Inflammatory macrophage treated with lipopolysaccharide for 1 hour (primary cell): Measurements from ENCODE around the gene ENOX1.
"Not testable (repeated sequence)": the region's sequence is repeated elsewhere in the genome, so short reads cannot be mapped to it uniquely, and the experiment has no call there.

Experiments
- DNase-seq, 2 donors: peaks; one replicate each; pipeline ENCODE4 v3.0.0-alpha.2; 2020 to 2022

The ENOX1 gene

GRCh38 chr13:43373400-43373799, 413.4 kb downstream of the ENOX1 start:
- DNase-seq = no peak

- no peak for DNase-seq
Measured at GRCh38 chr13:43370842-43371241, 415.9 kb downstream of the ENOX1 start.

- no peak for DNase-seq
Measured at GRCh38 chr13:43369319-43369718, 417.5 kb downstream of the ENOX1 start.

GRCh38 chr13:43368003-43368402, 418.8 kb downstream of the ENOX1 start:
- no peak for DNase-seq

- DNase-seq = no peak
Measured at GRCh38 chr13:43365039-43365344, 421.8 kb downstream of the ENOX1 start.

GRCh38 chr13:43364210-43365038, 422.3 kb downstream of the ENOX1 start:
- no peak for DNase-seq

- no peak for DNase-seq
Measured at GRCh38 chr13:43363156-43363953, 423.4 kb downstream of the ENOX1 start.

- DNase-seq = no peak
Measured at GRCh38 chr13:43362556-43362955, 424.2 kb downstream of the ENOX1 start.

- DNase-seq = no peak
Measured at GRCh38 chr13:43360892-43361610, 425.7 kb downstream of the ENOX1 start.

GRCh38 chr13:43360171-43360570, 426.6 kb downstream of the ENOX1 start:
- no peak for DNase-seq

- DNase-seq = no peak
Measured at GRCh38 chr13:43359536-43359935, 427.2 kb downstream of the ENOX1 start.

GRCh38 chr13:43357564-43357963, 429.2 kb downstream of the ENOX1 start:
- no peak for DNase-seq

GRCh38 chr13:43356567-43356966, 430.2 kb downstream of the ENOX1 start:
- DNase-seq = no peak

- DNase-seq = no peak
Measured at GRCh38 chr13:43355774-43356173, 431.0 kb downstream of the ENOX1 start.

GRCh38 chr13:43354153-43354945, 432.4 kb downstream of the ENOX1 start:
- no peak for DNase-seq

- DNase-seq = no peak
Measured at GRCh38 chr13:43353631-43354030, 433.1 kb downstream of the ENOX1 start.

GRCh38 chr13:43351612-43352011, 435.2 kb downstream of the ENOX1 start:
- not testable (repeated sequence) for DNase-seq

- DNase-seq = no peak
Measured at GRCh38 chr13:43348397-43348796, 438.4 kb downstream of the ENOX1 start.

GRCh38 chr13:43347877-43348276, 438.9 kb downstream of the ENOX1 start:
- DNase-seq = no peak

GRCh38 chr13:43346427-43346826, 440.3 kb downstream of the ENOX1 start:
- DNase-seq = no peak

GRCh38 chr13:43343645-43344044, 443.1 kb downstream of the ENOX1 start:
- no peak for DNase-seq

- DNase-seq = no peak
Measured at GRCh38 chr13:43339805-43340550, 446.8 kb downstream of the ENOX1 start.
